Mammary epithelial cell (primary cell): Measurements from ENCODE around the gene TLE3.

ENCODE experiments used
- EZH2 ChIP-seq: IDR thresholded peaks from 2 replicates; pipeline ENCODE4 v1.6.1; 2012; ENCODE audit warnings: low read length, inconsistent platforms, borderline replicate concordance
- TF ChIP-seq, protein P1 (sequence below), 2 donors: IDR thresholded peaks in 1 of 2; conservative IDR thresholded peaks in 1 of 2; 2 replicates each; pipeline ENCODE4 v1.5.1; 2011 to 2012; ENCODE audit warnings: inconsistent platforms in 2 of 2, low read length in 2 of 2, mild to moderate bottlenecking in 2 of 2, control low read depth in 1 of 2, low read depth in 1 of 2; ENCODE audit not compliant: insufficient read depth in 1 of 2; ENCODE audit errors: extremely low read depth in 1 of 2

DNA sequence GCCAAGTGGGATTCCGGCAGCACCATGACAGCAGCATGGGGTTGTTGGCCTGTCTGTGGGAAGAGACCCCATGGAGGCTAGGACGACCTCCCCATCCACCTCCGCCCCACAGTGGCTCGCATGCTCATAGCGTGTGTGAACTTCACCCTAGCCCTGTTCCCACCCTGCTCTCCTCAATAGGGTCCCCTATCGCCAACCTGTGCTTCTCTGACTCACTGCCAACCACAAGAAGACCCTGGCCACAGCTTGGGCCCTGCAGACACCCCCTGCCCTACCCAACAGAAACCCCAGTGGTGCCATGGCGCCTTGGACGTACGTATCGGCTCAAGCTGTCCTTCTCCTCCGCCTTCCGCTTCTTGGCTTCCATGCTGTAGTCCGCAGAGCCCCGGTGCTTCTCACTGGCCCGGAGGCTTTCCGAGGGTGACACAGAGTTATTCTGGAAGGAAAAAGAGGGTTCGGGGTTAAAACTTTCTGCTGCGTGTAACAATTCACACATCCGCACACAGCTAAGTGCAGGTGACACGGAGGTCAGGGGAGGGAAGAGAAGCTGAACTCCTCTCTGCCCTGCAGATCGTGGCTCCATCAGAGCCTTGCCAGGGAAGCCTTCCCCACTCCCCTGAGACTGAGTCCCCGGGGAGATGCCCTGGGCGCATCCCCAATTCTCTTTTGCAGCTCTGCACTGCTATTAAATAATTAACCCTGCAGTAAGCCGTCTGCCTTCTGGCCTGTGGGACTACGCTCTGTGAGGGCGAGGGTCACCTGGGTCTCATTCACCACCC, 37.3 kb downstream of the TLE3 start:
- TF ChIP-seq, protein P1, sequence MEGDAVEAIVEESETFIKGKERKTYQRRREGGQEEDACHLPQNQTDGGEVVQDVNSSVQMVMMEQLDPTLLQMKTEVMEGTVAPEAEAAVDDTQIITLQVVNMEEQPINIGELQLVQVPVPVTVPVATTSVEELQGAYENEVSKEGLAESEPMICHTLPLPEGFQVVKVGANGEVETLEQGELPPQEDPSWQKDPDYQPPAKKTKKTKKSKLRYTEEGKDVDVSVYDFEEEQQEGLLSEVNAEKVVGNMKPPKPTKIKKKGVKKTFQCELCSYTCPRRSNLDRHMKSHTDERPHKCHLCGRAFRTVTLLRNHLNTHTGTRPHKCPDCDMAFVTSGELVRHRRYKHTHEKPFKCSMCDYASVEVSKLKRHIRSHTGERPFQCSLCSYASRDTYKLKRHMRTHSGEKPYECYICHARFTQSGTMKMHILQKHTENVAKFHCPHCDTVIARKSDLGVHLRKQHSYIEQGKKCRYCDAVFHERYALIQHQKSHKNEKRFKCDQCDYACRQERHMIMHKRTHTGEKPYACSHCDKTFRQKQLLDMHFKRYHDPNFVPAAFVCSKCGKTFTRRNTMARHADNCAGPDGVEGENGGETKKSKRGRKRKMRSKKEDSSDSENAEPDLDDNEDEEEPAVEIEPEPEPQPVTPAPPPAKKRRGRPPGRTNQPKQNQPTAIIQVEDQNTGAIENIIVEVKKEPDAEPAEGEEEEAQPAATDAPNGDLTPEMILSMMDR (conservative IDR thresholded peaks at IDR 0.05 in 1 of 2, IDR thresholded peaks at IDR 0.05 in 1 of 2; ENCODE audit: extremely low read depth in 1 of 2, insufficient read depth in 1 of 2, low read depth in 1 of 2, low read length in 2 of 2) = no peak
- no peak for TF ChIP-seq EZH2
